Mucosa of descending colon (tissue), 3 donors: ENCODE measurements around the gene GALNT9. TPM values are rescaled to one million over a fixed set of nuclear protein-coding genes. Genes with fewer than 3 reads are reported as not detected.

Experiments
- ATAC-seq: fragments of 200-7000 bp; cut with Tn5 transposase; one replicate; pipeline ENCODE4 v1.9.1; 2020; ENCODE audit warnings: mild to moderate bottlenecking, moderate library complexity
- DNase-seq, 3 donors: peaks; one replicate each; pipeline ENCODE4 v3.0.0-alpha.2; 2020
- H3K36me3 ChIP-seq: fragments of 200-600 bp; one replicate; pipeline ENCODE4 v1.8.0; 2021; ENCODE audit warnings: low read depth, mild to moderate bottlenecking
- H3K4me1 ChIP-seq: fragments of 200-600 bp; one replicate; pipeline ENCODE4 v1.8.0; 2021; ENCODE audit warnings: low read depth, mild to moderate bottlenecking
- H3K4me3 ChIP-seq: fragments of 200-600 bp; one replicate; pipeline ENCODE4 v1.8.0; 2021; ENCODE audit warnings: mild to moderate bottlenecking
- H3K9me3 ChIP-seq: fragments of 200-600 bp; one replicate; pipeline ENCODE4 v1.8.0; 2021; ENCODE audit warnings: mild to moderate bottlenecking
- CTCF ChIP-seq: fragments of 200-600 bp; IDR thresholded peaks from one replicate; pipeline ENCODE4 v1.8.0; 2022; ENCODE audit warnings: antibody characterized with exemption, mild to moderate bottlenecking
- intact Hi-C, 2 donors: fragments of 100-400 bp; cut with DNase I in 1 of 2; cut with micrococcal nuclease in 1 of 2; formaldehyde crosslinking; loops; one replicate each; pipeline versions ENCODE4 v1.11.0 to v1.11.1; 2022; cut with DNase I, micrococcal nuclease
- total RNA-seq, 3 donors: library from RNA; stranded (reverse); fragmentation: NEBNext Ultra II Directional in 2 of 3; extraction: Animal tissue kit (Norgen Biotek cat#: 25700) in 2 of 3; gene quantifications; one replicate each; pipeline versions ENCODE4 v1.2.1 to v1.2.4, GENCODE V29; 2021 to 2023
- donor health status: DM: no; HTN: no; CAD: no; lungs with moderate emphysema.
- donor health status: DM: no; HTN: no; CAD: no.
- donor health status: DM: no; HTN: yes; CAD: no.

GALNT9 gene
- total RNA-seq, 3 donors from 2014 or later, result 0.43 to 3.7 TPM; not detected in 1

GRCh38 chr12:132155771-132156572, 173.4 kb downstream of the GALNT9 start:
- Histone ChIP-seq H3K4me1 (peaks cover 6% of the 10 kb centered on the region), H3K36me3 (no peaks in the 10 kb centered on the region), H3K4me3 (no peak overlapping the region), H3K9me3 (no peaks in the 10 kb centered on the region)
- intact Hi-C loops, result no loop called here
- no peak for ATAC-seq
- no peak for TF ChIP-seq CTCF
- no peak for DNase-seq

GRCh38 chr12:132154941-132155770, 174.2 kb downstream of the GALNT9 start:
- TF ChIP-seq CTCF, result no peak
- peaks cover 6% of the 10 kb centered on the region for H3K4me1 ChIP-seq
- H3K4me3 ChIP-seq, result no peak overlapping the region
- DNase-seq (peak in 1 of 3 donors; percentile 36), ATAC-seq (no peak)
- intact Hi-C loops, result no loop called here
- no peaks in the 10 kb centered on the region for H3K9me3 ChIP-seq
- H3K36me3 ChIP-seq, result no peaks in the 10 kb centered on the region

GRCh38 chr12:132154341-132154761, 175.0 kb downstream of the GALNT9 start:
- Histone ChIP-seq H3K4me3 (no peak overlapping the region), H3K36me3 (no peaks in the 10 kb centered on the region), H3K4me1 (peaks cover 6% of the 10 kb centered on the region), H3K9me3 (no peaks in the 10 kb centered on the region)
- DNase-seq (peak in 1 of 3 donors; percentile 52), ATAC-seq (peak; percentile 24)
- no peak for TF ChIP-seq CTCF
- intact Hi-C loops, result no loop called here

- intact Hi-C loops, result no loop called here
- H3K4me1 ChIP-seq, result peaks cover 6% of the 10 kb centered on the region
- no peaks in the 10 kb centered on the region for H3K36me3 ChIP-seq
- H3K9me3 ChIP-seq, result no peaks in the 10 kb centered on the region
- DNase-seq (peak; percentile 67 to 73 (median 73)), ATAC-seq (peak; percentile 94)
- peak; percentile 80 for TF ChIP-seq CTCF
- H3K4me3 ChIP-seq, result no peak overlapping the region
These were observed 175.7 kb downstream of the GALNT9 start for GRCh38 chr12:132153501-132154340.

GRCh38 chr12:132152953-132153352, 176.4 kb downstream of the GALNT9 start:
- no peaks in the 10 kb centered on the region for H3K36me3 ChIP-seq
- DNase-seq, result peak in 1 of 3 donors; percentile 14

More at GRCh38 chr12:132152953-132153352, 176.4 kb downstream of the GALNT9 start:
- no peak overlapping the region for H3K4me3 ChIP-seq
- H3K9me3 ChIP-seq, result no peaks in the 10 kb centered on the region
- intact Hi-C loops, result no loop called here
- no peak for ATAC-seq
- TF ChIP-seq CTCF, result no peak
- H3K4me1 ChIP-seq, result peaks cover 6% of the 10 kb centered on the region
